NCI-H1417 (cell line): ENCODE data around the gene HES5.

Source experiments
- DNase-seq, 3 experiments: peaks; one replicate each; lab custom pipeline; 2025; lab: John Stamatoyannopoulos, UW

The HES5 gene

GRCh38 chr1:2499986-2500596 is 30.0 kb downstream of the HES5 start:
- DNase-seq = peak in 2 of 3 experiments; percentile 21 to 30

GRCh38 chr1:2499260-2499659 is 30.8 kb downstream of the HES5 start:
- DNase-seq = no peak

GRCh38 chr1:2498648-2499047 is 31.4 kb downstream of the HES5 start:
- DNase-seq = no peak

GRCh38 chr1:2497891-2498290 is 32.2 kb downstream of the HES5 start:
- no peak for DNase-seq

GRCh38 chr1:2496746-2497145 is 33.3 kb downstream of the HES5 start:
- no peak for DNase-seq

- no peak for DNase-seq
These were observed 33.9 kb downstream of the HES5 start for GRCh38 chr1:2496087-2496622.

GRCh38 chr1:2495546-2495945 is 34.5 kb downstream of the HES5 start:
- no peak for DNase-seq

GRCh38 chr1:2495026-2495425 is 35.0 kb downstream of the HES5 start:
- no peak for DNase-seq

- no peak for DNase-seq
These were observed 35.8 kb downstream of the HES5 start for GRCh38 chr1:2494323-2494693.

- no peak for DNase-seq
These were observed 36.3 kb downstream of the HES5 start for GRCh38 chr1:2493691-2494322.

- no peak for DNase-seq
These were observed 36.8 kb downstream of the HES5 start for GRCh38 chr1:2493218-2493617.

GRCh38 chr1:2492091-2492490 is 38.0 kb downstream of the HES5 start:
- DNase-seq = peak in 2 of 3 experiments; percentile 27 to 61

GRCh38 chr1:2489615-2490014 is 40.4 kb downstream of the HES5 start:
- DNase-seq = no peak

GRCh38 chr1:2488688-2489087 is 41.4 kb downstream of the HES5 start:
- DNase-seq = no peak

- DNase-seq = no peak
These were observed 43.5 kb downstream of the HES5 start for GRCh38 chr1:2486558-2486957.

- no peak for DNase-seq
These were observed 44.0 kb downstream of the HES5 start for GRCh38 chr1:2486041-2486440.

- DNase-seq = no peak
These were observed 46.1 kb downstream of the HES5 start for GRCh38 chr1:2483970-2484369.

GRCh38 chr1:2483026-2483425 is 47.0 kb downstream of the HES5 start:
- DNase-seq = no peak

- DNase-seq = no peak
These were observed 47.5 kb downstream of the HES5 start for GRCh38 chr1:2482588-2482987.

GRCh38 chr1:2481885-2482284 is 48.2 kb downstream of the HES5 start:
- DNase-seq = peak in 1 of 3 experiments; percentile 22

GRCh38 chr1:2480986-2481364 is 49.1 kb downstream of the HES5 start:
- DNase-seq = peak in 2 of 3 experiments; percentile 57 to 74

- peak in 2 of 3 experiments; percentile 57 to 76 for DNase-seq
These were observed 49.7 kb downstream of the HES5 start for GRCh38 chr1:2480236-2480985.

GRCh38 chr1:2479618-2480017 is 50.4 kb downstream of the HES5 start:
- DNase-seq = no peak
